ENCODE results near the gene LCOR.

DNA sequence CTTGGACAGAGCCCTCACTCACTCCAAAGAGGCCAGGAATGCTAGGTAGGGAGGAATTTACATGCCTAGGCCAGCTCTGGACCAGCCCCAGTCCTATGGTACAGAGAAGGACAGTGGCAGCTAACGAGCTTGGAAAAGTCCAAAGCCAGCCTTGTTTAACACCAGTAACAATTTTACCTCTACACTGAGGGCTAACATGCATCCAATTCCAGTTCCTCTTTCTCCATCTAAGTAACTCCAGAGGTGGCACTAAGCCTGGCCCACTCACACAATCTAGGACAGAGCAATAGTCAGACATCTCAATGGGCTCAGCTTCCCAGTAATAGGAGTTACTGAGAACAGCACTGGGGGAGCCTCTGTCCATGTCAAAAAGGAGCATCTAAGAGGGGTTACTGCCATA is 5.7 kb upstream of the LCOR start:
- TF ChIP-seq, protein P1, sequence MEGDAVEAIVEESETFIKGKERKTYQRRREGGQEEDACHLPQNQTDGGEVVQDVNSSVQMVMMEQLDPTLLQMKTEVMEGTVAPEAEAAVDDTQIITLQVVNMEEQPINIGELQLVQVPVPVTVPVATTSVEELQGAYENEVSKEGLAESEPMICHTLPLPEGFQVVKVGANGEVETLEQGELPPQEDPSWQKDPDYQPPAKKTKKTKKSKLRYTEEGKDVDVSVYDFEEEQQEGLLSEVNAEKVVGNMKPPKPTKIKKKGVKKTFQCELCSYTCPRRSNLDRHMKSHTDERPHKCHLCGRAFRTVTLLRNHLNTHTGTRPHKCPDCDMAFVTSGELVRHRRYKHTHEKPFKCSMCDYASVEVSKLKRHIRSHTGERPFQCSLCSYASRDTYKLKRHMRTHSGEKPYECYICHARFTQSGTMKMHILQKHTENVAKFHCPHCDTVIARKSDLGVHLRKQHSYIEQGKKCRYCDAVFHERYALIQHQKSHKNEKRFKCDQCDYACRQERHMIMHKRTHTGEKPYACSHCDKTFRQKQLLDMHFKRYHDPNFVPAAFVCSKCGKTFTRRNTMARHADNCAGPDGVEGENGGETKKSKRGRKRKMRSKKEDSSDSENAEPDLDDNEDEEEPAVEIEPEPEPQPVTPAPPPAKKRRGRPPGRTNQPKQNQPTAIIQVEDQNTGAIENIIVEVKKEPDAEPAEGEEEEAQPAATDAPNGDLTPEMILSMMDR (IDR thresholded peaks at IDR 0.05; ENCODE audit: low read depth, low read length), result no peak
- TF ChIP-seq POLR2A (IDR thresholded peaks at IDR 0.05; ENCODE audit: extremely low read depth, insufficient read length) (no peak), MYC (IDR thresholded peaks at IDR 0.05; ENCODE audit: low read depth, low read length) (no peak)
- TF ChIP-seq, protein P2, sequence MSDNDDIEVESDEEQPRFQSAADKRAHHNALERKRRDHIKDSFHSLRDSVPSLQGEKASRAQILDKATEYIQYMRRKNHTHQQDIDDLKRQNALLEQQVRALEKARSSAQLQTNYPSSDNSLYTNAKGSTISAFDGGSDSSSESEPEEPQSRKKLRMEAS (IDR thresholded peaks at IDR 0.05; ENCODE audit: low read depth, low read length), result no peak

All from NB4 (cell line).